Stimulated activated CD4-positive, alpha-beta T cell treated with anti-CD3 and anti-CD28 coated beads, Interleukin-4, amount 100 ng/mL, for 24 hours (primary cell): ENCODE data around the gene MCCC2.
"Not testable (repeated sequence)": the region's sequence is repeated elsewhere in the genome, so short reads cannot be mapped to it uniquely, and the experiment has no call there.

Experiments
- DNase-seq: peaks from one replicate; pipeline ENCODE4 v3.0.0-alpha.2; 2020

Gene MCCC2

DNA sequence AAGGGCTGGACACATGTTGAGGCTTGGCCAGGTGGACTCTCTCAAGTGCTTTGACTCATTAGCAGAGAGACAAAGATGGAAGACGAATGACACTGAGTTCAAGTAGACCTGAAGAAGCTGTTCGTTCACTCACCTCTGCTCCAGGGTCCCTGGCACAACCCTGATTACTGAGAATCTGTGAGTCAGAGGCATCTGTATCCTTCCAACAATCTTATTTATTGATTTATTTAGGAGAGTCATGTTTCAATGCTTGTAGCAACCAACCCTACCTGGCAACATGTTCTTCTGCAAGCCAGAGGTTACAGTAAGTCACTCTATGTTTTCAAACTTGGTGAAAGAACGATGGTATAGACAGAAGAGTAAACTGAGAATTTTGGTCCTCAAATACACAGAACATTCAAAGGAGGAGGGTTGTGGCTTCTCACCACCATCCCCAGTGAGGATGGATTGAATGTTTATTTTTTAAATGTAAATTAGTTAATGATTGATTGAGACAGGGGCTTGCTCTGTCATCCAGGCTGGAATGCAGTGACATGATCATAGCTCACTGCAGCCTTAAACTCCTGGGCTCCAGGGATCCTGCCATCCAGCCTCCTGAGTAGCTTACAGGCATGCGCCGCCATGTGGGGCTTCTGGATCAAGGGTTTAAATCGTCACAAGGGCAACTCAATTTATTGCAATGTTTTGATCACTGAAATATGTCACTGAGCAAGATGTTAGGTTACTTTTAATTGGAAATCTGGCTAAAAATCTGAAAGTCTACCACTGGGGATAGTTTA, 76.2 kb downstream of the MCCC2 start:
- no peak for DNase-seq

DNA sequence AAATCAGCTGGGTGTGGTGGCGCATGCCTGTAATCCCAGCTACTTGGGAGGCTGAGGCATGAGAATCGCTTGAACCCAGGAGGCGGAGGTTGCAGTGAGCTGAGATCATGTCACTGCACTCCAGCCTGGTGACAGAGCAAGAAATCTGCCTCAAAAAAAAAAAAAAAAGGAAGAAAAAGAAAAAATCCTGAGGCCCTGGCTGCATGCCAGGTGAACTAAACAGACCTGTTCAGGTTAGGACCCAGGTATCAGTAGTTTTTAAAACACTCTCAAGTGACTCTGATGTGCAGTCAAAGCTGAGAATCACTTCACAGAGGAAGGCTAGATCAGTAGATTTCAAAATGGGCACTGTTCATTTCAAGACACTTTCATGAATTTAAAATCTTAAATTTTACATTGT, 77.5 kb downstream of the MCCC2 start:
- not testable (repeated sequence) for DNase-seq

DNA sequence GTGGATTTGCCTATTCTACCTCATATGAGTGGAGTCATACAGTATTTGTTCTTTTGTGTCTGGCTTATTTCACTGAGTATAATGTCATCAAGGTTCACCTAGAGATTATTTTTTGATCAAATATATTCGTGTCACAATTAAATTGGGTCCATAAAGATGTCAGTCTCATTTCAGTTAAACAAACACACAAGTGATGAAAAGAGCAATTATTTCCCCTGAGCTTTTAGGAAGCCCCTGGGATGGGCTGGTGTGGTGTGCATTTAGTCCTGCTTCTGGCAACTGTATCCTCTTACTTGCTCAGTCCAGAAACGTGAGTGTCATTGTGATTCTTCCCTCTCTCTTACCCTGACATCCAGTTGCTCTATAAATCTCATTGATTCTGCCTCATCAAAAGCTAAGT, 79.2 kb downstream of the MCCC2 start:
- DNase-seq = no peak

DNA sequence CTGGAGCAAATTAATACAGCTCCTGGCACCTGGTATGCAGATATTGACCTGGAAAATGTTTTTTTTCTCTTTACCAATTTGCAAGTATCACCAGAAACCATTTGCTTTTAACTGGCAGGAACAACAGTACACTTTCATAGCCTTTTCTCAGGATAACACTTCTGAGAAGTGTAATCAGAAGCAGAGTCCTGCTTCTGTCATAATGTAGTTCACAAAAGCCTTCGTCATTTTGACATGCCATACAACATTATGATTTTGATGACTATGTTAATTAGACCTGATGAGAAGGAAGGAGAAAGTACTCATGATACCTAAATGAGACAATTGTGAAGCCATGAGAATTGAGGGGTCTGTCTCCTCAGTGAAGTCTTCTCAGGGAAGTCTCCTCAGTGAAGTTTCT, 90.8 kb downstream of the MCCC2 start:
- no peak for DNase-seq

DNA sequence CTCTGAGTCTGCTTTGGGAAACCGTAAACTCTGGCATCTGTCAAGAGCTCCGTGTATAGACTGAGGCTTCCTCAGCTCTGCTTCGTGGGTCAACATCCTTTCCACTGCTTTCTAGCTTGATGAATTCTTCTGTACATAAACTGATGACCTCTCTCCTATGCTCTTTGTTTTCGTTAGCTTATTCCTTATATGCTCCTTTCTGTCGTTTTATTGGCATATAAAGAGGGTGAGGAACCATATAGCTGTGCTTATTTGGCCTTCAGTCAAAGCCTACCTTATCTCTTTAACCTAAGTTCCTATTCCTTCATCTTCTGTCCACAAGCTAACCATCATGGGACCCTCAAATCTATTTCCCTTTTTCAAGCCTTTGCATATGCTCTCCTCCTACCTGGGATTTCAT, 92.6 kb downstream of the MCCC2 start:
- no peak for DNase-seq

DNA sequence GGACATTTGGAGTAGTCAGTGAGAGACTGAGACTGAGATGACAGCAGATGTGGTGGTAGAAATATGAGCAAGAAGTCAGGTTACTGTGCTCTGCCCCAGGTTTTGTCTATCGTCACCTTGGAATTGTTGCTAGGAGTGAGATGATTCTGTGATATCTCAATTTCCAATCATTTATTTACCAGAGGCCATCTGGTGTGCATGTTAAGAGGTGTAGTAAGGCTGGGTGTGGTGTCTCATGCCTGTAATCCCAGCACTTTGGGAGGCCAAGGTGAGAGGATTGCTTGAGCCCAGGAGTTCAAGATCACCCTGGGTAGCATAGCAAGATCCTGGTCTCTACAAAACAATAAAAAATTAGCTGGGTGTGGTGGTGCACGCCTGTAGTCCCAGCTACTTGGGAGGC, 93.4 kb downstream of the MCCC2 start:
- no peak for DNase-seq

DNA sequence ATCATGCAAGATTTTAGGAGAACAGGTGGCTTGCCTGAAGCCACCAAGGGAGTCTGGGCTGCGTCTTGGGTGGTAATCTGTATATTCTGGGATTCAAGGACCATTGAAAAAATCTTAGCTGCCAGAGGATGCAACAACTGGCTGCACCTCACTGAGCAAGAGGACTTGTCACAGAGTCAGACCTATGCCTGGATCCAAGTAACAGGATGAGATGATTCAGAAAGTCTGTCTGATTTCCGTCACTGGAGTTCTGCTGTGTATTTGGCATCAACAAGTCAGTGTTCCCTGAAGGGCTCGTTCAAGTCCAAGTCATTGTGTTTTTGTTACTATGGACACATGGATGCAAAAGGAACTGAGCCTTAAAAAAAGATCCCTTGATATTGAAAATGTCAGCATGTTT, 94.2 kb downstream of the MCCC2 start:
- DNase-seq = no peak

DNA sequence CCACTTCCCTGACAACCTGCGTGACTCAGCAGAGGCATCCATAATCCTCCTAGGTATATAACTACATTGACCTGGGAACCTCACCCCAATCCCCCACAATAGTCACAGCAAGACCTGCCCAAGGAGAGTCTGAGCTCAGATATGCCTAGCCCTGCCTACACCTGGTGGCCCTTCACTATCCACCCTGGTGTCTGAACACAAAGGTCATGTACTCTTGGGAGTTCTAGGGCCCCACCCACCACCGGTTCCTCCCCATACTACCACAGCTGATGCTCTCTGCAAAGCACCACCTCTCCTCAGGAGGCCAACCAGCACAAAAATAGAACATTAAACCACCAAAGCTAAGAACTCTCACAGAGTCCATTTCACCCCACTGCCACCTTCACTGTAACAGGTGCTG, 97.2 kb downstream of the MCCC2 start:
- DNase-seq = no peak

DNA sequence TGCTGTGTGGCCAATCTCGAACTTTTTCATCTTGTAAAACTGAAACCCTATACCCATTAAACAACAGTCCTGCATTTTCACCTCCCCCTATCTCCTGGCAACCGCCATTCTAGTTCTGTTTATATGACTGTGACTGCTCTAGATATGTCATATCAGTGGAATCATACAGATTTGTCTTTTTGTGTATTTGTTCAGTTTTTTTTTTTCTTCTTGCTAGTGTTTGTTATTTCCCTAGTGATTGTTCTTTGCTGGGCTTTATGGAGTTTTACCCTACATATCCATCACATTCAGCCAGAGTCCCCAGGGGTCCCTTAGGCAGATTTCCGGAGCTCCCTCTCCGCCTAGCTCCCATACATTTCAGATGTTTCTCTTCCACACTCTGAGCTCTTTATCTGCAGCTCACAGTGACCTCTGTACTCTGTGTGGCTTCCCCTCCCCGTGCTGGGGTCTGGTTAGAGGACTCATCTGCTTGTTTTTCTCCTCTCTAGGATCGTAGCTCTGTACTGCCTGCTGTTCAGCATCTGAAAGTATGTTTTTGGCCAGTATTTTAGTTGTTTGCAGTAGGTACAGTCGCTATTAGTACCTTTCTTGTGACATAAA, 106.8 kb downstream of the MCCC2 start:
- no peak for DNase-seq

DNA sequence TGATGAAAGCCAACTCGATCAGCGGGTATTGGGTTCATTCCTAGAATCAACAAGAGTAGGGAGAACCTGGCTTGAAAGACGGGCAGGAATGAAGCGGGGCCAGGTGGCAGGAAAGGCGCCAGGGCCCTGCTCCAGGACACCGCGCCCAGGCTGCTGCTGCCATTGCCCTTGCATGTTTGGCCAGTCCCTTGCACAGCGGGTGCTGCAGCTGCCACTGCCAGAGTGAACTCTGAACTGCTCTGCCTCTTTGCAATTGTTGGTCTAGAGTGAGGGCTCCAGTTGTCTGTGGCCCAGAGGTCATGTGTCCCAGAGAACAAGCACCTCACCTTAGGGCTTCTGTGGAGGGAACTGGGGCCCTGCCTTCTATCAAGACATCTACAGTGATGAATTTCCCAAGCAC, 107.9 kb downstream of the MCCC2 start:
- no peak for DNase-seq

DNA sequence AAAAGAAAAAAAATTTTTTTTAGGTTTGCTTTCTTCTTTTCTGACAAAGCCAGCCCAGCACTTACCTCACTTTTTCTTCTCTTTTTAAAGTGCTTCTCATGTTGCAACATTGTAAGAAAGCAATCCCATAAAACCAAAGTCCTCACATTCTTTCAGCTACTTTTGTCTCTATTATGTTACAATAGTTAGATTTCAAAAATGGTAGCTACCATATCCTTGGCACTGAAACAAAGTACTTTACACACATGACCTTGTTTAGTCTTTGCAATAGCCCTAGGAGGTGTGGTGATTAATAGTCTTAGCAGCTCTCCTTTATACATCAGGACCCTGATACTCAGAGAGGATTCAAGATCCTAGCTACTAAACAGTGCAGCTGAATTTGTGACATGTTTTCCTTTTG, 108.5 kb downstream of the MCCC2 start:
- DNase-seq = no peak

DNA sequence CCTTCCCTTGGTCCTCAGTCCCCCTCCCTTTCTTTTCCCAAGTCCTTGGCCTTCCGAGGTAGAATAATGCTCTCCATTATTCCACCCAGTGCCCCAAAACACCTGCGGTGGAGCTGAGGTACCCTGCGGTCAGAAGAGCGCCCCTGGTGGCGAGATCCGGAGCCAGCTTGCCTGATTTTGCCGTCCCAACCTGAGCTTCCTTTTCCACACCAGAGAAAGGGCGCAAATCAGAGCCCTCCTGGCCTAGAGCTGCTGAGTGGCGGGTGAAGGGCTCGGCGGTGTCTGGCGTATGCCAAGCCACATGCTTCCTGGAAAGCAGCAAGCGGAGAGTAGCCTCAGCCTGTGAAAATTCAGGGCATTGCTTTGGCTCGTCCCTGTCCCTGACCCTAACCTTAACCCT, 110.8 kb downstream of the MCCC2 start:
- DNase-seq = no peak

DNA sequence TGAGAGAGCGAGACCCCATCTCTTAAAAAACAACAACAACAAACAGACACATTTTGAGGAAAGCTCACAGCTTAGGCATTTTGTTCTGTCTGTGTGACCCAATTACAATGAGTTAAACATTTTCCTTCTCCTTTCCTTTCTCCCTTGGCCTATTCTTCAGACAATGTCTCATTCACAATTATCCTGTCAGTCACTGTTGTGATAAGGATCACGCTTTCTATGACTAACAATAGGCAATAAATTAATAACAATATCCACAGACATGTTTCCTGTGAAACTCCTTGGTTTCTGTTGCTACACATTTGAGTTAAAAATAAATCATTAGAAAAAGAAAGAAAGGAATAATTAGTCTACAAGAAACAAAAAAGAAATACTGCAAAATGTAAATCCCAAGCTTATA, 112.1 kb downstream of the MCCC2 start:
- DNase-seq = no peak

DNA sequence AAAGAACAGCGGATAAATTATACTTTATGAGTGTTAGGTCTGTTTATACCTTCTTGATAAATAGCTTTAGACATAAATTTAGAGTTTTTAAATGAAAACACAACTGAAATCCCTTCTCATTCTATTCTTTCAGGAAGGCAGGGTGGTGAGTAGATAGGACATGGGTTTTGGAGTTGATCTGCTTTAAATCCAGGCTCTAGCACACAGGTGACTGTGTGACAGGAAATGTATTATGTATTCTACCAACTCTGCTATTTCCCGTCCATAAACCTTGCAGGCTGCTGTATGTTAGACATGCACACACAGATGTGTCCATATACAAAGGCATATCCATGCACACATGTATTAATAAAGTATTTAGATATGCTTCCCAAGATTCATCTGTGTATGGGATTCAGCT, 112.6 kb downstream of the MCCC2 start:
- DNase-seq = no peak

DNA sequence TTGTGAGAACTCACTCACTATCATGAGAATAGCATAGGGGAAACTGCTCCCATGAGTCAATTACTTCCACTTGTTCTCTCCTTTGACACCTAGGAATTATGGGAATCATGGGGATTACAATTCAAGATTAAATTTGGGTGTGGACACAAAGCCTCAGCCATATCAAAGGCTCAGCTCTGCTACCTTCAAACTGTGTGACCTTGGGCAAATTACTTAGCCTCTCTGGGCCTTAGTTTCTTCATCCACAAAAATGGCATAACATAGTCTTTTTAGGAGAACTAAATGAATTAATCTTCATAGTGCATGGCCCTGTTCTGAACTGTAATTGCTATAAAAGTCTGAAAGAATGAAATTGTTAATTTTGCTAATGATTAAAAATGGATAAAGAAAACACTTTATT, 113.7 kb downstream of the MCCC2 start:
- no peak for DNase-seq

DNA sequence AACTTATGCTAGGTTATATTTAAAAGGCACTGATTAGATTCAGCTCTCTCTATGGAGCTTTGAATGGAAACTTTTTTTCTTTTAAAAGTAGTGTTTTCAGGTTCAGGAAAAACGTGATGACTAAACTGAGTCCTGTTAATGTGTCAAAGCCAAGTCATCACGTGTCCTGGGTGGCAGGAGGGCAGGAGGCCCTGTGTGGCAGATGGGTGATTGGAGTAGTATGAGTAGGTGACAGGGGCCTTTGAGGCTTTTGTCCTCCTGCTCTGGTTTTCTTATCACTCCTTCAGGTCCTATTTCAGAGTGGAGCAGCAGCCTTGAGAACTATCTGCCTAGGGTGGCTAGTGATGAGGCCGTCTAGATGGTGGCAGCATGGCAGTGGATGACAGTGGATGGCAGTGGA, 114.3 kb downstream of the MCCC2 start:
- no peak for DNase-seq

DNA sequence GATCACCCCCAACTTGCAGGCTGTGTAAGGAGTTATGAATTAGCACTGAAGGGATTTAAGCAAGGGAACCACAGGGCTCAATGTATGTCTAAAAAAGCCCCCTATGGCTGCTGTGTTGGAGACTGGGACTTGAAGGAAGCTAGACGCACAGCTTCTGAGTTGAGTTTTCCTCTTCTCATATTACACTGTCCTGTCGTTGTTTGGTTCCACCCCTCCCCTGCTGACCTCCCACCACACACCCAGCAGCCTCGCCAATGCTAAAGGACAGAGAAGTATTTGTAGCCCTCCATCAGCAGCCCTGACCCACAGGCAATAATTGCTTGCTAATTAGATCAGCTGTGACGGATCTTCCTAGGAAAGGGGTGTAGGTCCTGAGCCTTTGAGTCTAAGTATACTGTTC, 116.8 kb downstream of the MCCC2 start:
- DNase-seq = no peak

DNA sequence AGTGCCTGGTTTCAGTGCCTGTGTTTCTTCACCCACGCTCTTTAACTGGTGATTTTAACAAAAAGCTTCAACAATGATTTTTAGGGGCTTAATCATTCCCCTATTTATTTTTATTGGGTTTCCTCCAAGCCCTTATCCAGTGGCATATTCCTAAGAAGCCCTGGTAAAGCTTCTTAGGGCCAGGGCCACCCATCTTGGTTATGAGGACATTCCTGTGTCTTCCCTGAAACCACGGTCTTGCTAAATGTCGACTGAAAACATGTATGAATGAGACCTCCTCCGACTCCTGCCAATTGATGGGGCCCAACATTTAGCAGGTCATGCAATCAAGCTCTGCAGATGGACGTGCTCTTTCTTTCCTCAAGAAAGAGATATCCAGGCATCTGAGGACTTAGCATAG, 118.3 kb downstream of the MCCC2 start:
- DNase-seq = no peak

DNA sequence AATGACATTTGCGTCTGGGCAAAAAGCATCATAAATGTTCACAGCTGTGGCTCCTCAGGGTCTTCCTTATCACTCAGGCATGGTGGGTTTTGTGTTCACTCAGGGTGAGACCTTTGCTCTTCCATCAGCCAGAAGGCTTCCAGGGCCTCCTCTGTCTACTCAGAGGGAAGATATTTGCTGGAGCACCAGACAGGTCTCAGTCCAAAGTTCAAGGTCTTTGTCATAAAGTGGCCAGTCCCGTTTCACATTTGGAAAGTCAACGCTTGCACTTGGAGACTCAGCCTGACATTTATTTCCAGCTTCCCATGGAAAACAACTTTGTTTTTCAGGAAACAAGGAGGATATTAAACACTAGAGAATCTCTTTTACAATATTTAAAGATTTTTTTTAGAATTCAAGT, 119.8 kb downstream of the MCCC2 start:
- no peak for DNase-seq
